Neural cell (in vitro differentiated cells): Measurements from ENCODE around the gene BTBD9. TPM values are rescaled to one million over a fixed set of nuclear protein-coding genes. Genes with fewer than 3 reads are reported as not detected.

Source experiments
- H2AFZ ChIP-seq: fragments of 200-600, 300-800 bp; sonication (generic), shearing (Covaris generic); 2 replicates; pipeline ENCODE4 v1.6.0; 2014; ENCODE audit warnings: low read depth, mild to moderate bottlenecking, antibody characterized with exemption, low read length, moderate library complexity
- H3F3A ChIP-seq: fragments of 200-600 bp; shearing (Covaris generic); 2 replicates; pipeline ENCODE4 v1.6.1; 2016; ENCODE audit warnings: mild to moderate bottlenecking, moderate library complexity, mixed read lengths, antibody characterized with exemption, low read length; ENCODE audit not compliant: insufficient read depth, poor library complexity, severe bottlenecking
- H3K27ac ChIP-seq: fragments of 200-600, 300-800 bp; sonication (generic), shearing (Covaris generic); 2 replicates; pipeline ENCODE4 v1.5.1; 2014; ENCODE audit warnings: mild to moderate bottlenecking, low read length, moderate library complexity
- H3K27me3 ChIP-seq: fragments of 300-800, 200-600 bp; sonication (generic), shearing (Covaris generic); 2 replicates; pipeline ENCODE4 v1.6.0; 2014; ENCODE audit warnings: mild to moderate bottlenecking, low read depth, low read length, moderate library complexity; ENCODE audit not compliant: insufficient read depth
- H3K36me3 ChIP-seq: fragments of 300-800, 200-600 bp; sonication (generic), shearing (Covaris generic); 2 replicates; pipeline ENCODE4 v1.5.1; 2014; ENCODE audit warnings: mild to moderate bottlenecking, antibody characterized with exemption, low read length, moderate library complexity; ENCODE audit not compliant: insufficient read depth
- H3K4me2 ChIP-seq: fragments of 300-800, 200-600 bp; sonication (generic), shearing (Covaris generic); 2 replicates; pipeline ENCODE4 v1.6.0; 2014; ENCODE audit warnings: mild to moderate bottlenecking, low read length
- H3K4me3 ChIP-seq: fragments of 300-800, 200-600 bp; sonication (generic), shearing (Covaris generic); 2 replicates; pipeline ENCODE4 v1.5.1; 2014; ENCODE audit warnings: mild to moderate bottlenecking, low read length, moderate library complexity
- H3K79me2 ChIP-seq: fragments of 200-600 bp; shearing (Covaris generic); replicated peaks from 2 replicates; pipeline ENCODE4 v1.6.0; 2014; ENCODE audit warnings: mild to moderate bottlenecking, low read length, moderate library complexity; ENCODE audit not compliant: insufficient read depth
- H3K9ac ChIP-seq: fragments of 300-800, 200-600 bp; sonication (generic), shearing (Covaris generic); 2 replicates; pipeline ENCODE4 v1.6.1; 2016; ENCODE audit warnings: mild to moderate bottlenecking, low read length, mixed read lengths
- H3K9me2 ChIP-seq: fragments of 200-600 bp; shearing (Covaris generic); 2 replicates; pipeline ENCODE4 v1.6.1; 2016; ENCODE audit warnings: mild to moderate bottlenecking, low read length, mixed read lengths; ENCODE audit not compliant: insufficient read depth
- H3K9me3 ChIP-seq: fragments of 200-600, 300-800 bp; sonication (generic), shearing (Covaris generic); 2 replicates; pipeline ENCODE4 v1.6.1; 2016; ENCODE audit warnings: mild to moderate bottlenecking, mixed run types, low read length, moderate library complexity, mixed read lengths
- H4K20me1 ChIP-seq: fragments of 200-600 bp; shearing (Covaris generic); 2 replicates; pipeline ENCODE4 v1.6.1; 2016; ENCODE audit warnings: mild to moderate bottlenecking, mixed run types; ENCODE audit not compliant: insufficient read depth
- EP300 ChIP-seq: fragments of 450-650 bp; conservative IDR thresholded peaks from 2 replicates; pipeline ENCODE4 v1.6.1; 2014; ENCODE audit warnings: antibody characterized with exemption, mild to moderate bottlenecking, moderate library complexity; ENCODE audit not compliant: poor library complexity, severe bottlenecking
- EZH2 ChIP-seq: fragments of 200-600, 300-800 bp; shearing (Covaris generic), sonication (generic); IDR thresholded peaks from 2 replicates; pipeline ENCODE4 v1.6.1; 2014; ENCODE audit warnings: antibody characterized with exemption, low read length, borderline replicate concordance, mild to moderate bottlenecking; ENCODE audit not compliant: insufficient read depth, poor library complexity, severe bottlenecking
- MXI1 ChIP-seq: fragments of 450-650 bp; conservative IDR thresholded peaks from 2 replicates; pipeline ENCODE4 v1.6.1; 2014; ENCODE audit warnings: antibody characterized with exemption, mild to moderate bottlenecking; ENCODE audit not compliant: poor library complexity, severe bottlenecking
- POLR2AphosphoS5 ChIP-seq: IDR thresholded peaks from 2 replicates; pipeline ENCODE4 v1.6.1; 2012
- RAD21 ChIP-seq: fragments of 450-650 bp; conservative IDR thresholded peaks from 2 replicates; pipeline ENCODE4 v1.6.1; 2014; ENCODE audit warnings: antibody characterized with exemption, mild to moderate bottlenecking, moderate library complexity
- SMC3 ChIP-seq: fragments of 450-650 bp; conservative IDR thresholded peaks from 2 replicates; pipeline ENCODE4 v1.6.1; 2014; ENCODE audit warnings: antibody characterized with exemption, mild to moderate bottlenecking, moderate library complexity; ENCODE audit not compliant: poor library complexity
- TAF1 ChIP-seq: IDR thresholded peaks from 2 replicates; pipeline ENCODE4 v1.6.1; 2012; ENCODE audit warnings: low read depth
- polyA plus RNA-seq: library from polyadenylated mRNA; depleted of rRNA; stranded (reverse); fragments of >200 nt; gene quantifications from 2 replicates; pipeline ENCODE4 v1.2.3, GENCODE V29; 2014
- TF ChIP-seq, protein P1 (sequence below): IDR thresholded peaks from 2 replicates; pipeline ENCODE4 v1.6.1; 2012; ENCODE audit warnings: borderline replicate concordance
- TF ChIP-seq, protein P2 (sequence below): fragments of 450-650 bp; IDR thresholded peaks from 2 replicates; pipeline ENCODE4 v1.5.1; 2014; ENCODE audit warnings: antibody characterized with exemption, mild to moderate bottlenecking, moderate library complexity; ENCODE audit not compliant: poor library complexity, severe bottlenecking

Gene BTBD9
- polyA plus RNA-seq, 1 donor from 2014 or later = 6.2 TPM

DNA sequence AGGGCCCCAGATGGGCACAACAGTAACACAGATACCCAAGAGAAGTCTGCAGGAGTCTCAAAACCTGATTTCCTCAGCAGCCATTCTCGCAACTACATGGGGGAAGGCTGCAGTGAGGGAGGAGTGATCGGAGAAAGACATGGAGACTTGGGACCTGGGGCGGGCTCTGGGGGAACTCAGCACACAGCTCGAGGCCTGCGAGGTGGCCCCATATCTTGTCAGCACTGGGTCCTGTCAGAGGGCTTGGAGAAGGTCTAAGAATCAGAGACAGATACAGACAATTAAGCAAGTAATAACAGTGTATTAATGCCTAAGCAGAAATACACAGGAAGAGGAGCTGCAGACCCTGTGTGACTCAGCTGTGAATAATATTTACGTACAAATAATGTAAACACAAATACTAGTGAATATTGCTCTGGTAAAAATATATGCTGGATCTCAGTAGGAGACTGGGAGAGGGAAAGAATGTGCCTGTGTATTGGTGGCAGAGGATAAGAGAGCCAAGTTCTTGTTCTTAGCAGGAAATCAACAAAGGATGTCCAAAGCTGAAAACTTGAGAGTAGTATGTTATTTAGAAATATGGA is 484.0 kb downstream of the BTBD9 start:
- H3K27ac ChIP-seq = no peak overlapping the region
- H3K9me2 ChIP-seq = no peaks in the 10 kb centered on the region
- no peak overlapping the region for H3K4me3 ChIP-seq
- H4K20me1 ChIP-seq = no peaks in the 10 kb centered on the region
- no peaks in the 10 kb centered on the region for H3K9me3 ChIP-seq
- H3K4me2 ChIP-seq = no peak overlapping the region
- H3K9ac ChIP-seq = no peak overlapping the region
- no peaks in the 10 kb centered on the region for H3K27me3 ChIP-seq
- no peaks in the 10 kb centered on the region for H3F3A ChIP-seq
- TF ChIP-seq SMC3 = no peak
- TF ChIP-seq RAD21 = no peak
- no peak for TF ChIP-seq POLR2AphosphoS5
- TF ChIP-seq, protein P1, sequence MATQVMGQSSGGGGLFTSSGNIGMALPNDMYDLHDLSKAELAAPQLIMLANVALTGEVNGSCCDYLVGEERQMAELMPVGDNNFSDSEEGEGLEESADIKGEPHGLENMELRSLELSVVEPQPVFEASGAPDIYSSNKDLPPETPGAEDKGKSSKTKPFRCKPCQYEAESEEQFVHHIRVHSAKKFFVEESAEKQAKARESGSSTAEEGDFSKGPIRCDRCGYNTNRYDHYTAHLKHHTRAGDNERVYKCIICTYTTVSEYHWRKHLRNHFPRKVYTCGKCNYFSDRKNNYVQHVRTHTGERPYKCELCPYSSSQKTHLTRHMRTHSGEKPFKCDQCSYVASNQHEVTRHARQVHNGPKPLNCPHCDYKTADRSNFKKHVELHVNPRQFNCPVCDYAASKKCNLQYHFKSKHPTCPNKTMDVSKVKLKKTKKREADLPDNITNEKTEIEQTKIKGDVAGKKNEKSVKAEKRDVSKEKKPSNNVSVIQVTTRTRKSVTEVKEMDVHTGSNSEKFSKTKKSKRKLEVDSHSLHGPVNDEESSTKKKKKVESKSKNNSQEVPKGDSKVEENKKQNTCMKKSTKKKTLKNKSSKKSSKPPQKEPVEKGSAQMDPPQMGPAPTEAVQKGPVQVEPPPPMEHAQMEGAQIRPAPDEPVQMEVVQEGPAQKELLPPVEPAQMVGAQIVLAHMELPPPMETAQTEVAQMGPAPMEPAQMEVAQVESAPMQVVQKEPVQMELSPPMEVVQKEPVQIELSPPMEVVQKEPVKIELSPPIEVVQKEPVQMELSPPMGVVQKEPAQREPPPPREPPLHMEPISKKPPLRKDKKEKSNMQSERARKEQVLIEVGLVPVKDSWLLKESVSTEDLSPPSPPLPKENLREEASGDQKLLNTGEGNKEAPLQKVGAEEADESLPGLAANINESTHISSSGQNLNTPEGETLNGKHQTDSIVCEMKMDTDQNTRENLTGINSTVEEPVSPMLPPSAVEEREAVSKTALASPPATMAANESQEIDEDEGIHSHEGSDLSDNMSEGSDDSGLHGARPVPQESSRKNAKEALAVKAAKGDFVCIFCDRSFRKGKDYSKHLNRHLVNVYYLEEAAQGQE = no peak
- no peak for TF ChIP-seq MXI1
- no peak for TF ChIP-seq TAF1
- no peak for TF ChIP-seq EP300
- TF ChIP-seq, protein P2, sequence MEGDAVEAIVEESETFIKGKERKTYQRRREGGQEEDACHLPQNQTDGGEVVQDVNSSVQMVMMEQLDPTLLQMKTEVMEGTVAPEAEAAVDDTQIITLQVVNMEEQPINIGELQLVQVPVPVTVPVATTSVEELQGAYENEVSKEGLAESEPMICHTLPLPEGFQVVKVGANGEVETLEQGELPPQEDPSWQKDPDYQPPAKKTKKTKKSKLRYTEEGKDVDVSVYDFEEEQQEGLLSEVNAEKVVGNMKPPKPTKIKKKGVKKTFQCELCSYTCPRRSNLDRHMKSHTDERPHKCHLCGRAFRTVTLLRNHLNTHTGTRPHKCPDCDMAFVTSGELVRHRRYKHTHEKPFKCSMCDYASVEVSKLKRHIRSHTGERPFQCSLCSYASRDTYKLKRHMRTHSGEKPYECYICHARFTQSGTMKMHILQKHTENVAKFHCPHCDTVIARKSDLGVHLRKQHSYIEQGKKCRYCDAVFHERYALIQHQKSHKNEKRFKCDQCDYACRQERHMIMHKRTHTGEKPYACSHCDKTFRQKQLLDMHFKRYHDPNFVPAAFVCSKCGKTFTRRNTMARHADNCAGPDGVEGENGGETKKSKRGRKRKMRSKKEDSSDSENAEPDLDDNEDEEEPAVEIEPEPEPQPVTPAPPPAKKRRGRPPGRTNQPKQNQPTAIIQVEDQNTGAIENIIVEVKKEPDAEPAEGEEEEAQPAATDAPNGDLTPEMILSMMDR = no peak
- TF ChIP-seq EZH2 = no peak
- H2AFZ ChIP-seq = no peak overlapping the region
- H3K79me2 ChIP-seq = no peaks in the 10 kb centered on the region
- no peaks in the 10 kb centered on the region for H3K36me3 ChIP-seq

- no peaks in the 10 kb centered on the region for H3K9me2 ChIP-seq
- no peak overlapping the region for H3K4me3 ChIP-seq
- H3K36me3 ChIP-seq = no peaks in the 10 kb centered on the region
- H4K20me1 ChIP-seq = no peaks in the 10 kb centered on the region
- H3K4me2 ChIP-seq = no peak overlapping the region
- no peak overlapping the region for H3K27ac ChIP-seq
- no peaks in the 10 kb centered on the region for H3K9me3 ChIP-seq
- H3F3A ChIP-seq = no peaks in the 10 kb centered on the region
- no peak overlapping the region for H3K9ac ChIP-seq
- no peaks in the 10 kb centered on the region for H3K79me2 ChIP-seq
- no peak overlapping the region for H2AFZ ChIP-seq
- H3K27me3 ChIP-seq = no peaks in the 10 kb centered on the region
- TF ChIP-seq, protein P1 = no peak
- TF ChIP-seq SMC3 (no peak), EZH2 (no peak), TAF1 (no peak), RAD21 (no peak), POLR2AphosphoS5 (no peak), MXI1 (no peak), EP300 (no peak)
- TF ChIP-seq, protein P2 = no peak
These were observed 484.6 kb downstream of the BTBD9 start for GRCh38 chr6:38155144-38155543.
